HEK293 (cell line): ENCODE measurements around the gene EIF4G3.
A peak's percentile ranks its signal among the peaks of the same experiment; 100 is the strongest.

Experiments used
- BCL11A ChIP-seq: fragments of 450-650 bp; formaldehyde crosslinking; IDR thresholded peaks from 2 replicates; pipeline ENCODE4 v1.5.1; 2016; ENCODE audit warnings: low read depth, missing biosample characterization, missing genetic modification characterization
- GFI1B ChIP-seq: fragments of 450-650 bp; formaldehyde crosslinking; IDR thresholded peaks from 2 replicates; pipeline ENCODE4 v1.5.1; 2016; ENCODE audit warnings: missing biosample characterization, missing genetic modification characterization
- GLI2 ChIP-seq: fragments of 450-650 bp; formaldehyde crosslinking; IDR thresholded peaks from 2 replicates; pipeline ENCODE4; 2017; ENCODE audit warnings: missing biosample characterization, missing genetic modification characterization, low read depth, borderline replicate concordance
- GLIS1 ChIP-seq: fragments of 450-650 bp; formaldehyde crosslinking; IDR thresholded peaks from 2 replicates; pipeline ENCODE4 v1.5.1; 2016; ENCODE audit warnings: missing biosample characterization, missing genetic modification characterization
- HOXA7 ChIP-seq: sonication (generic); formaldehyde crosslinking; IDR thresholded peaks from 2 replicates; pipeline ENCODE4 v1.8.1; 2022; ENCODE audit warnings: missing genetic modification reagents, borderline replicate concordance
- KLF10 ChIP-seq: fragments of 450-650 bp; IDR thresholded peaks from 2 replicates; pipeline ENCODE4 v1.5.1; 2018; ENCODE audit warnings: missing biosample characterization, mild to moderate bottlenecking, missing genetic modification characterization
- ZBTB7A ChIP-seq: fragments of 450-650 bp; formaldehyde crosslinking; IDR thresholded peaks from 2 replicates; pipeline ENCODE4 v1.5.1; 2016; ENCODE audit warnings: low read depth, missing biosample characterization, missing genetic modification characterization
- ZNF138 ChIP-seq: fragments of 450-650 bp; formaldehyde crosslinking; IDR thresholded peaks from 2 replicates; pipeline ENCODE4 v1.5.1; 2016; ENCODE audit warnings: missing biosample characterization, missing genetic modification characterization, borderline replicate concordance
- ZNF157 ChIP-seq: fragments of 450-650 bp; formaldehyde crosslinking; IDR thresholded peaks from 2 replicates; pipeline ENCODE4 v1.5.1; 2016; ENCODE audit warnings: missing biosample characterization, missing genetic modification characterization
- ZNF266 ChIP-seq: fragments of 450-650 bp; formaldehyde crosslinking; IDR thresholded peaks from 2 replicates; pipeline ENCODE4 v1.5.1; 2016; ENCODE audit warnings: missing biosample characterization, missing genetic modification characterization, low read depth
- ZNF335 ChIP-seq: fragments of 450-650 bp; formaldehyde crosslinking; conservative IDR thresholded peaks from 2 replicates; pipeline ENCODE4 v1.5.1; 2016; ENCODE audit warnings: missing biosample characterization, missing genetic modification characterization
- ZNF473 ChIP-seq: fragments of 450-650 bp; formaldehyde crosslinking; IDR thresholded peaks from 2 replicates; pipeline ENCODE4 v1.5.1; 2017; ENCODE audit warnings: missing biosample characterization, missing genetic modification characterization
- ZNF530 ChIP-seq: fragments of 450-650 bp; formaldehyde crosslinking; IDR thresholded peaks from 2 replicates; pipeline ENCODE4 v1.5.1; 2016; ENCODE audit warnings: low read depth, missing biosample characterization, missing genetic modification characterization
- ZNF560 ChIP-seq: fragments of 450-650 bp; formaldehyde crosslinking; IDR thresholded peaks from 2 replicates; pipeline ENCODE4 v1.5.1; 2017; ENCODE audit warnings: missing biosample characterization, missing genetic modification characterization, borderline replicate concordance
- ZNF596 ChIP-seq: fragments of 450-650 bp; IDR thresholded peaks from 2 replicates; pipeline ENCODE4 v1.5.0; 2018; ENCODE audit warnings: missing biosample characterization, mild to moderate bottlenecking, missing genetic modification characterization, moderate library complexity
- ZNF701 ChIP-seq: fragments of 450-650 bp; formaldehyde crosslinking; IDR thresholded peaks from 2 replicates; pipeline ENCODE4 v1.5.1; 2016; ENCODE audit warnings: missing biosample characterization, missing genetic modification characterization
- ZNF707 ChIP-seq: fragments of 450-650 bp; formaldehyde crosslinking; IDR thresholded peaks from 2 replicates; pipeline ENCODE4 v1.5.1; 2016; ENCODE audit warnings: missing biosample characterization, missing genetic modification characterization
- ZNF76 ChIP-seq: fragments of 450-650 bp; formaldehyde crosslinking; IDR thresholded peaks from 2 replicates; pipeline ENCODE4; 2016; ENCODE audit warnings: low read depth, missing biosample characterization, missing genetic modification characterization, borderline replicate concordance
- TF ChIP-seq, protein P1 (sequence below): fragments of 450-650 bp; formaldehyde crosslinking; IDR thresholded peaks from 2 replicates; pipeline ENCODE4; 2016; ENCODE audit warnings: missing biosample characterization, missing genetic modification characterization
- TF ChIP-seq, protein P2 (sequence below): fragments of 450-650 bp; IDR thresholded peaks from 2 replicates; pipeline ENCODE4 v1.5.1; 2018; ENCODE audit warnings: missing biosample characterization, missing genetic modification characterization
- TF ChIP-seq, protein P3 (sequence below): fragments of 450-650 bp; formaldehyde crosslinking; conservative IDR thresholded peaks from 2 replicates; pipeline ENCODE4 v1.5.1; 2016; ENCODE audit warnings: low read depth, missing biosample characterization, missing genetic modification characterization
- TF ChIP-seq, protein P4 (sequence below): fragments of 450-650 bp; formaldehyde crosslinking; IDR thresholded peaks from 2 replicates; pipeline ENCODE4 v1.5.1; 2016; ENCODE audit warnings: missing biosample characterization, missing genetic modification characterization
- TF ChIP-seq, protein P5 (sequence below): fragments of 450-650 bp; formaldehyde crosslinking; IDR thresholded peaks from 2 replicates; pipeline ENCODE4 v1.5.1; 2016; ENCODE audit warnings: missing biosample characterization, missing genetic modification characterization
- TF ChIP-seq, protein P6 (sequence below): fragments of 450-650 bp; formaldehyde crosslinking; IDR thresholded peaks from 2 replicates; pipeline ENCODE4 v1.5.1; 2017; ENCODE audit warnings: missing biosample characterization, missing genetic modification characterization

Gene EIF4G3

DNA sequence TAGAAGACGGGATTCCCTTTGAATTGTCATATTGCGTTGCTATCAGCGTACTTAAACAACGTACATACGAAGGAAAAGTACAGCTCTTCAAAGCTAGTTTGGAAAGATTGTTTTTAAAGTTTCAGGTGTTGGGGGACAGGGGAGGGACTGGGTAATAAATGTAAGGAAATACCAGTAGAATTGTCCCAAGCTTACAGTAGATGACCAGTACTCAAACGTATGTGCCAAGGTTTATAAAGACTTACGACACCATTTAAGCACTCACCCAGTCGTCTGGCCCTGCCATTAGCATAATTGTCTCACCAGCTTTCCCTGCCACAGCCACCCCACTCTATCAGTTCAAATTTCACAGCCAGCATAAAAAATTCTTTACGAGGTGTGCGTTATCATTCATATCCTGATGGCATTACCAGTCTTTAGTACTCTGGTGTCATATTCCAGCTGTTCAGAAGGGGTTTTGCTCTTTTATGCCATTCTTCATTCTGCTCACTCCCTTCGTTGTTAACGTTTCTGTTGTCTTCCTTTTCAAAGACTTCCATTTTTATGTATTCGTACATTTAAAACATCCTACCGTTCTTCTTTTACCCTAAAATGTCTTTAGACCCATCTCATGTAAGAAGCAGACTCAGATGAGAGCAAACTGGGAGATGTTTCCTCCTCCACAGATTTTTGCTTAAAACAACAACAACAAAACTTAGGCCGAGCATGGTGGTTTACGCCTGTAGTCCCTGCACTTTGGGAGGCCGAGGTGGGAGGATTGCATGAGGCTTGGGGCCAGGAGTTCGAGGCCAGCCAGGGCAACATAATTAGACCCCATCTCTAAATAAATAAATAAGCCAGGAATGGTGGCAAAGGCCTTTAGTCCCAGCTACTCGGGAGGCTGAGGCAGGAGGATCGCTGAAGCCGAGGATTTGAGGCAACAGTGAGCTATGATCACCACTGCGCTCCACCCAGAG, 388.6 kb downstream of the EIF4G3 start (continued):
- TF ChIP-seq GFI1B (tag by site-specific recombination) (no peak), GLI2 (tag by site-specific recombination) (no peak), ZNF473 (no peak), BCL11A (tag by site-specific recombination) (peak; percentile 61; the same call in 1 of the 2 replicates), ZNF560 (tag by site-specific recombination) (no peak), HOXA7 (no peak), ZNF707 (tag by site-specific recombination) (no peak), ZNF157 (no peak), ZNF530 (tag by site-specific recombination) (no peak), KLF10 (tag by site-specific recombination) (peak; percentile 43; the same call in 1 of the 2 replicates), ZNF596 (tag by site-specific recombination) (no peak), ZBTB7A (tag by site-specific recombination) (no peak), ZNF266 (no peak), ZNF76 (tag by site-specific recombination) (no peak), ZNF335 (tag by site-specific recombination) (peak; percentile 42), ZNF138 (no peak), GLIS1 (tag by site-specific recombination) (no peak), ZNF701 (tag by site-specific recombination) (no peak)
- TF ChIP-seq, protein P1, sequence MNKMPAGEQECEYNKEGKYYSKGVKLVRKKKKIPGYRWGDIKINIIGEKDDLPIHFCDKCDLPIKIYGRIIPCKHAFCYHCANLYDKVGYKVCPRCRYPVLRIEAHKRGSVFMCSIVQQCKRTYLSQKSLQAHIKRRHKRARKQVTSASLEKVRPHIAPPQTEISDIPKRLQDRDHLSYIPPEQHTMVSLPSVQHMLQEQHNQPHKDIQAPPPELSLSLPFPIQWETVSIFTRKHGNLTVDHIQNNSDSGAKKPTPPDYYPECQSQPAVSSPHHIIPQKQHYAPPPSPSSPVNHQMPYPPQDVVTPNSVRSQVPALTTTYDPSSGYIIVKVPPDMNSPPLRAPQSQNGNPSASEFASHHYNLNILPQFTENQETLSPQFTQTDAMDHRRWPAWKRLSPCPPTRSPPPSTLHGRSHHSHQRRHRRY (tag by site-specific recombination), result no peak
- TF ChIP-seq, protein P2, sequence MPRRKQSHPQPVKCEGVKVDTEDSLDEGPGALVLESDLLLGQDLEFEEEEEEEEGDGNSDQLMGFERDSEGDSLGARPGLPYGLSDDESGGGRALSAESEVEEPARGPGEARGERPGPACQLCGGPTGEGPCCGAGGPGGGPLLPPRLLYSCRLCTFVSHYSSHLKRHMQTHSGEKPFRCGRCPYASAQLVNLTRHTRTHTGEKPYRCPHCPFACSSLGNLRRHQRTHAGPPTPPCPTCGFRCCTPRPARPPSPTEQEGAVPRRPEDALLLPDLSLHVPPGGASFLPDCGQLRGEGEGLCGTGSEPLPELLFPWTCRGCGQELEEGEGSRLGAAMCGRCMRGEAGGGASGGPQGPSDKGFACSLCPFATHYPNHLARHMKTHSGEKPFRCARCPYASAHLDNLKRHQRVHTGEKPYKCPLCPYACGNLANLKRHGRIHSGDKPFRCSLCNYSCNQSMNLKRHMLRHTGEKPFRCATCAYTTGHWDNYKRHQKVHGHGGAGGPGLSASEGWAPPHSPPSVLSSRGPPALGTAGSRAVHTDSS (tag by site-specific recombination), result no peak
- TF ChIP-seq, protein P3, sequence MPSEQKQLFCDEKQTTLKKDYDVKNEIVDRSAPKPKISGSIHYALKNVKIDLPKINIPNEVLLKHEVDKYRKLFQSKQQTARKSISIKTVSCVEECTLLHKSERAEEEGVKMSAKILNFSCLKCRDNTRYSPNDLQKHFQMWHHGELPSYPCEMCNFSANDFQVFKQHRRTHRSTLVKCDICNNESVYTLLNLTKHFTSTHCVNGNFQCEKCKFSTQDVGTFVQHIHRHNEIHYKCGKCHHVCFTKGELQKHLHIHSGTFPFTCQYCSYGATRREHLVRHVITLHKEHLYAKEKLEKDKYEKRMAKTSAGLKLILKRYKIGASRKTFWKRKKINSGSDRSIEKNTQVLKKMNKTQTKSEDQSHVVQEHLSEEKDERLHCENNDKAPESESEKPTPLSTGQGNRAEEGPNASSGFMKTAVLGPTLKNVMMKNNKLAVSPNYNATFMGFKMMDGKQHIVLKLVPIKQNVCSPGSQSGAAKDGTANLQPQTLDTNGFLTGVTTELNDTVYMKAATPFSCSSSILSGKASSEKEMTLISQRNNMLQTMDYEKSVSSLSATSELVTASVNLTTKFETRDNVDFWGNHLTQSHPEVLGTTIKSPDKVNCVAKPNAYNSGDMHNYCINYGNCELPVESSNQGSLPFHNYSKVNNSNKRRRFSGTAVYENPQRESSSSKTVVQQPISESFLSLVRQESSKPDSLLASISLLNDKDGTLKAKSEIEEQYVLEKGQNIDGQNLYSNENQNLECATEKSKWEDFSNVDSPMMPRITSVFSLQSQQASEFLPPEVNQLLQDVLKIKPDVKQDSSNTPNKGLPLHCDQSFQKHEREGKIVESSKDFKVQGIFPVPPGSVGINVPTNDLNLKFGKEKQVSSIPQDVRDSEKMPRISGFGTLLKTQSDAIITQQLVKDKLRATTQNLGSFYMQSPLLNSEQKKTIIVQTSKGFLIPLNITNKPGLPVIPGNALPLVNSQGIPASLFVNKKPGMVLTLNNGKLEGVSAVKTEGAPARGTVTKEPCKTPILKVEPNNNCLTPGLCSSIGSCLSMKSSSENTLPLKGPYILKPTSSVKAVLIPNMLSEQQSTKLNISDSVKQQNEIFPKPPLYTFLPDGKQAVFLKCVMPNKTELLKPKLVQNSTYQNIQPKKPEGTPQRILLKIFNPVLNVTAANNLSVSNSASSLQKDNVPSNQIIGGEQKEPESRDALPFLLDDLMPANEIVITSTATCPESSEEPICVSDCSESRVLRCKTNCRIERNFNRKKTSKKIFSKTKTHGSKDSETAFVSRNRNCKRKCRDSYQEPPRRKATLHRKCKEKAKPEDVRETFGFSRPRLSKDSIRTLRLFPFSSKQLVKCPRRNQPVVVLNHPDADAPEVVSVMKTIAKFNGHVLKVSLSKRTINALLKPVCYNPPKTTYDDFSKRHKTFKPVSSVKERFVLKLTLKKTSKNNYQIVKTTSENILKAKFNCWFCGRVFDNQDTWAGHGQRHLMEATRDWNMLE (tag by site-specific recombination), result no peak
- TF ChIP-seq, protein P4, sequence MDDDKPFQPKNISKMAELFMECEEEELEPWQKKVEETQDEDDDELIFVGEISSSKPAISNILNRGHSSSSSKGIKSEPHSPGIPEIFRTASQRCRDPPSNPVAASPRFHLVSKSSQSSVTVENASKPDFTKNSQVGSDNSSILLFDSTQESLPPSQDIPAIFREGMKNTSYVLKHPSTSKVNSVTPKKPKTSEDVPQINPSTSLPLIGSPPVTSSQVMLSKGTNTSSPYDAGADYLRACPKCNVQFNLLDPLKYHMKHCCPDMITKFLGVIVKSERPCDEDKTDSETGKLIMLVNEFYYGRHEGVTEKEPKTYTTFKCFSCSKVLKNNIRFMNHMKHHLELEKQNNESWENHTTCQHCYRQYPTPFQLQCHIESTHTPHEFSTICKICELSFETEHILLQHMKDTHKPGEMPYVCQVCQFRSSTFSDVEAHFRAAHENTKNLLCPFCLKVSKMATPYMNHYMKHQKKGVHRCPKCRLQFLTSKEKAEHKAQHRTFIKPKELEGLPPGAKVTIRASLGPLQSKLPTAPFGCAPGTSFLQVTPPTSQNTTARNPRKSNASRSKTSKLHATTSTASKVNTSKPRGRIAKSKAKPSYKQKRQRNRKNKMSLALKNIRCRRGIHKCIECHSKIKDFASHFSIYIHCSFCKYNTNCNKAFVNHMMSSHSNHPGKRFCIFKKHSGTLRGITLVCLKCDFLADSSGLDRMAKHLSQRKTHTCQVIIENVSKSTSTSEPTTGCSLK (tag by site-specific recombination), result no peak
- TF ChIP-seq, protein P5, sequence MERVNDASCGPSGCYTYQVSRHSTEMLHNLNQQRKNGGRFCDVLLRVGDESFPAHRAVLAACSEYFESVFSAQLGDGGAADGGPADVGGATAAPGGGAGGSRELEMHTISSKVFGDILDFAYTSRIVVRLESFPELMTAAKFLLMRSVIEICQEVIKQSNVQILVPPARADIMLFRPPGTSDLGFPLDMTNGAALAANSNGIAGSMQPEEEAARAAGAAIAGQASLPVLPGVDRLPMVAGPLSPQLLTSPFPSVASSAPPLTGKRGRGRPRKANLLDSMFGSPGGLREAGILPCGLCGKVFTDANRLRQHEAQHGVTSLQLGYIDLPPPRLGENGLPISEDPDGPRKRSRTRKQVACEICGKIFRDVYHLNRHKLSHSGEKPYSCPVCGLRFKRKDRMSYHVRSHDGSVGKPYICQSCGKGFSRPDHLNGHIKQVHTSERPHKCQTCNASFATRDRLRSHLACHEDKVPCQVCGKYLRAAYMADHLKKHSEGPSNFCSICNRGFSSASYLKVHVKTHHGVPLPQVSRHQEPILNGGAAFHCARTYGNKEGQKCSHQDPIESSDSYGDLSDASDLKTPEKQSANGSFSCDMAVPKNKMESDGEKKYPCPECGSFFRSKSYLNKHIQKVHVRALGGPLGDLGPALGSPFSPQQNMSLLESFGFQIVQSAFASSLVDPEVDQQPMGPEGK (tag by site-specific recombination), result peak; percentile 70
- TF ChIP-seq, protein P6, sequence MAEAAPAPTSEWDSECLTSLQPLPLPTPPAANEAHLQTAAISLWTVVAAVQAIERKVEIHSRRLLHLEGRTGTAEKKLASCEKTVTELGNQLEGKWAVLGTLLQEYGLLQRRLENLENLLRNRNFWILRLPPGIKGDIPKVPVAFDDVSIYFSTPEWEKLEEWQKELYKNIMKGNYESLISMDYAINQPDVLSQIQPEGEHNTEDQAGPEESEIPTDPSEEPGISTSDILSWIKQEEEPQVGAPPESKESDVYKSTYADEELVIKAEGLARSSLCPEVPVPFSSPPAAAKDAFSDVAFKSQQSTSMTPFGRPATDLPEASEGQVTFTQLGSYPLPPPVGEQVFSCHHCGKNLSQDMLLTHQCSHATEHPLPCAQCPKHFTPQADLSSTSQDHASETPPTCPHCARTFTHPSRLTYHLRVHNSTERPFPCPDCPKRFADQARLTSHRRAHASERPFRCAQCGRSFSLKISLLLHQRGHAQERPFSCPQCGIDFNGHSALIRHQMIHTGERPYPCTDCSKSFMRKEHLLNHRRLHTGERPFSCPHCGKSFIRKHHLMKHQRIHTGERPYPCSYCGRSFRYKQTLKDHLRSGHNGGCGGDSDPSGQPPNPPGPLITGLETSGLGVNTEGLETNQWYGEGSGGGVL, result no peak; the same call in 1 of the 2 replicates
